Measurements from ENCODE around the gene JARID2.

DNA sequence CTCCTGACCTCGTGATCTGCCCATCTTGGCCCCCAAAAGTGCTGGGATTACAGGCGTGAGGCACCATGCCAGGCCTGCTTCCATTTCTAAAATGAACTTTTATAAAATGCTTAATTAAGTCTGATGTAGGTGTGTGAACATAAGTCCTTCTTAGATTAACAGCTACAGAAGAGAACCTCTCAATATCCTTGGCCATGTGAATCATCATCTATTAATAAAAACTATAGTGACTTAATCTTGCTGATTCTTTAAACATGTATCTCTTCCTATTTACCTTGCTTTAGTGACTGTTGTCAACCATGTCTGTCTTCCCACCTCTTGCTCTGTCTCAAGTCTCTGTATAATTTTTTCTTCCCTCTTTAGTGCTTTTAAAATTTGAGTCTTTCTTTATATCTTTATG lies 127.1 kb downstream of the JARID2 start:
- no peak for TF ChIP-seq CTCF (IDR thresholded peaks at IDR 0.05)
- no peak for TF ChIP-seq SIN3A (IDR thresholded peaks at IDR 0.05; ENCODE audit: borderline replicate concordance, insufficient read depth, low read depth, low read length)
- TF ChIP-seq REST (IDR thresholded peaks at IDR 0.05; ENCODE audit: insufficient read depth in 1 of 2, low read depth in 2 of 2, low read length in 1 of 2), result no peak
- TF ChIP-seq POLR2AphosphoS5 (IDR thresholded peaks at IDR 0.05; ENCODE audit: low read depth, low read length), result no peak
- TF ChIP-seq TCF7L2 (IDR thresholded peaks at IDR 0.05; ENCODE audit: low read depth, low read length), result no peak
